Heart right ventricle (tissue), 16 donors: ENCODE data around the gene ATP2B3. TPM values are rescaled to one million over a fixed set of nuclear protein-coding genes. Genes with fewer than 3 reads are reported as not detected.

Experiments
- ATAC-seq, 8 donors: fragments of 200-7000 bp; cut with Tn5 transposase; one replicate each; pipeline ENCODE4 v1.9.1; 2020; ENCODE audit warnings: mild to moderate bottlenecking in 8 of 8, moderate library complexity in 8 of 8, moderate number of reproducible peaks in 1 of 8
- DNase-seq, 2 donors: peaks; one replicate each; pipeline ENCODE4 v3.0.0-alpha.2; 2020
- H3K27ac ChIP-seq, 10 donors: fragments of 200-600 bp; sonication (generic) in 2 of 10; one replicate each; pipeline versions ENCODE4 v1.5.0 to v1.8.0; 2020 to 2022; ENCODE audit warnings: mild to moderate bottlenecking in 3 of 10
- H3K27me3 ChIP-seq, 7 donors: fragments of 200-600 bp; one replicate each; pipeline ENCODE4 v1.8.0; 2021 to 2022; ENCODE audit warnings: mild to moderate bottlenecking in 2 of 7
- H3K36me3 ChIP-seq, 9 donors: fragments of 200-600 bp; sonication (generic) in 1 of 9; one replicate each; pipeline versions ENCODE4 v1.5.0 to v1.8.0; 2020 to 2022; ENCODE audit warnings: mild to moderate bottlenecking in 2 of 9
- H3K4me1 ChIP-seq, 9 donors: fragments of 200-600 bp; sonication (generic) in 1 of 9; one replicate each; pipeline versions ENCODE4 v1.5.0 to v1.8.0; 2020 to 2022; ENCODE audit warnings: mild to moderate bottlenecking in 4 of 9
- H3K4me3 ChIP-seq, 10 donors: fragments of 200-600 bp; sonication (generic) in 2 of 10; one replicate each; pipeline versions ENCODE4 v1.5.0 to v1.8.0; 2020 to 2022; ENCODE audit warnings: mild to moderate bottlenecking in 7 of 10, moderate library complexity in 2 of 10
- H3K9me3 ChIP-seq, 11 donors: fragments of 200-600 bp in 10 of 11; sonication (generic) in 2 of 11; one replicate each; pipeline versions ENCODE4 v1.5.0 to v1.8.0; 2013 to 2022; ENCODE audit warnings: mild to moderate bottlenecking in 2 of 11, control low read depth in 1 of 11, moderate library complexity in 1 of 11
- WGBS, 2 donors: extraction: QIAGEN DNeasy Blood & Tissue Kit; methylation state at CpG; one replicate each; pipeline ENCODE4 v1.1.7; 2013; ENCODE audit warnings: inconsistent platforms in 1 of 2; 5-methylcytosine and 5-hydroxymethylcytosine counted together
- intact Hi-C, 10 donors: fragments of 100-400 bp; cut with DNase I; formaldehyde crosslinking; loops; one replicate each; pipeline versions ENCODE4 v1.11.1 to v1.14.2; 2022
- polyA plus RNA-seq, 2 donors: library from polyadenylated mRNA; stranded (reverse); fragments of 200-250 nt; gene quantifications; one replicate each; pipeline ENCODE4 v1.2.3, GENCODE V29; 2013
- total RNA-seq, 10 donors: library from RNA; stranded (reverse); fragmentation: NEBNext Ultra II Directional in 3 of 10; extraction: Animal tissue kit (Norgen Biotek cat#: 25700) in 3 of 10; gene quantifications; one replicate each; pipeline versions ENCODE4 v1.2.1 to v1.2.4, GENCODE V29; 2021 to 2023
- TF ChIP-seq, protein P1 (sequence below), 9 donors: fragments of 200-600 bp; sonication (generic) in 2 of 9; IDR thresholded peaks; one replicate each; pipeline versions ENCODE4 v1.5.0 to v1.8.0; 2021 to 2022; ENCODE audit warnings: antibody characterized with exemption in 9 of 9, mild to moderate bottlenecking in 5 of 9, moderate library complexity in 1 of 9
- donor health status: Arrhythmogenic right ventricular cardiomyopathy.
- donor health status: ischemic (EF 13 %, LVEDD 7.1; RV severe dilation, severe dysfunction).
- donor health status: healthy with polysubstance abuse.
- donor health status: DM: no; HTN: yes; CAD: no.
- donor health status: DM: no; HTN: no; CAD: no.
- donor health status: ischemic (EF 25% LVEDD 6.9; RV normal size, moderate dysfunction).
- donor health status: ischemic (EF 25% LVEDD 5.7; RV mildly dilated, moderate dysfunction).
- donor health status: healthy.
- donor health status: DM: yes; HTN: yes; CAD: no.
- donor health status: Ischemic cardiomyopathy.
- donor health status: ischemic (EF 35%, LVEDD 5.7; RV mildly dilated, moderate dysfunction).
- donor health status: nonischemic (EF 11% LVEDD 7.7; RV severe dilation, severe dysfunction).
- donor health status: DM: yes; HTN: yes; CAD: no.
- donor health status: PGD.
- donor health status: ischemic (EF 29% LVEDD 5.4; RV normal size, mild dysfunction).
- donor health status: nonischemic (EF 23%, LVEDD 6.1; RV moderate dilation, normal function).

The ATP2B3 gene
- total and polyA plus RNA-seq, 12 donors = not detected

DNA sequence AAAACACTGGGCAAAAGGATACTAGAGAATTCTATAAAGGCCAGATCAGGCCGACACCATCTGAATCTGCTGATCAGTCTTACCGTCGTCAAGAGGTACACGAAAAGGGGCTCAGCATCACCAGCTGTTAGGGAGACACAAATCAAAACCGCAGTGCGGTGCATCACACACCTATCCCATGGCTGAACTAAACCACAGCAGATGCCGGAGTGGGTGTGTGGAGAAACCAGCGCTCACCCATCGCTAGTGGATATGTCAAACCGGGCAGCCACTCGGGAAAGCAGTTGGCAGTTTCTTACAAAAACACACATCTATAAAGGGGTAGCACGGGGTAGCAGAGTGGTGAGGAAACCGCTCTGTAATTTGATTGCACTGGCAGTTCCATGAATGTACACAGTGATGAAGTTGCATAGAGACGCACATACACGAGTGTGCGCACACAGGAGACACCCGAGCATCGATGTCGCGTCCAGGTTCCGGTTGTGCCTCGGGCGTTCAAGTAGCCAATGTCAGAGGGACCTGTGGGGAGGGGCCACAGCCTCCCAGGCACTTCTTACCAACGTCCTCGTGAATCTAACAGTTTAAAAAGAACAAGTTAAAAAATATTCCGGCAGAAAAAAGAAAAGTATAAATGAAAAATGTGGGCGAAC lies 104.6 kb downstream of the ATP2B3 start:
- Histone ChIP-seq H3K27ac (no peak overlapping the region), H3K9me3 (no peaks in the 10 kb centered on the region), H3K36me3 (no peaks in the 10 kb centered on the region), H3K4me1 (no peaks in the 10 kb centered on the region), H3K27me3 (peaks cover 0 to 45% (median 0%) of the 10 kb centered on the region in 7 donors), H3K4me3 (no peak overlapping the region)
- TF ChIP-seq, protein P1, sequence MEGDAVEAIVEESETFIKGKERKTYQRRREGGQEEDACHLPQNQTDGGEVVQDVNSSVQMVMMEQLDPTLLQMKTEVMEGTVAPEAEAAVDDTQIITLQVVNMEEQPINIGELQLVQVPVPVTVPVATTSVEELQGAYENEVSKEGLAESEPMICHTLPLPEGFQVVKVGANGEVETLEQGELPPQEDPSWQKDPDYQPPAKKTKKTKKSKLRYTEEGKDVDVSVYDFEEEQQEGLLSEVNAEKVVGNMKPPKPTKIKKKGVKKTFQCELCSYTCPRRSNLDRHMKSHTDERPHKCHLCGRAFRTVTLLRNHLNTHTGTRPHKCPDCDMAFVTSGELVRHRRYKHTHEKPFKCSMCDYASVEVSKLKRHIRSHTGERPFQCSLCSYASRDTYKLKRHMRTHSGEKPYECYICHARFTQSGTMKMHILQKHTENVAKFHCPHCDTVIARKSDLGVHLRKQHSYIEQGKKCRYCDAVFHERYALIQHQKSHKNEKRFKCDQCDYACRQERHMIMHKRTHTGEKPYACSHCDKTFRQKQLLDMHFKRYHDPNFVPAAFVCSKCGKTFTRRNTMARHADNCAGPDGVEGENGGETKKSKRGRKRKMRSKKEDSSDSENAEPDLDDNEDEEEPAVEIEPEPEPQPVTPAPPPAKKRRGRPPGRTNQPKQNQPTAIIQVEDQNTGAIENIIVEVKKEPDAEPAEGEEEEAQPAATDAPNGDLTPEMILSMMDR (IDR thresholded peaks at IDR 0.05) = no peak
- DNase-seq (no peak), ATAC-seq (no peak)
- WGBS, 2 donors = 91 to 93% methylated on average over 27 of the region's 27 CpGs
- intact Hi-C loops = no loop called here

DNA sequence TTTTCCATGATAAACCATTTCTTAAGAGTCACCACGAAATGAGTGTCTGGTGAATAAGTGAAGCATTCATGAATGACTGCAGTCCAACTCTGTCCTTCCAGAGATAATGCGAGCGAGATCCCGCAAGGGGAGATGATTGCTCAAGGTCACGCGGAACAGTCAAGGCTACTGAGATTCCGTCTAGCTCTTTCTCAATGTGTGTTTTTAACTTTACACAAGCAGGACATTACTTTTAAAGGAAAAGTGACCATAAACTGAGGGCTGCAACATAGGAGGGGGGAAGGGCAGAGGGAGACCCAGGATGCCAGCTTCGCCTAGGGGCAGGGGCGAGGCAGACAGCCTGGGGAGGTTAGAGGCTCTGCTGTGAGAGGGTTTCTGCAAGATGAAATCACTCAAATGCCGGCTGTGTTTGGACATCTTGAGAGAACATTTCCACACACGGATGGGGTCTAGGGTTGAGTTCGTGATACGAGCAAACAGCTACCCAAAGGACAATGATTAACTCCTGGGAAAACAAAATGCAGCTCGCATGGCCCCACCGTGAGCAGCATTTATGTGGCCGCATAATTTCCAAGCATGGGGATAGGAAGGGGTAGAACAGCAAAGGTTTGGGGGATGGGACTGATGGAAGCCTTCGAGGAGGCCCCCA lies 105.3 kb downstream of the ATP2B3 start:
- Histone ChIP-seq H3K9me3 (no peaks in the 10 kb centered on the region), H3K4me3 (no peak overlapping the region), H3K27me3 (peaks cover 0 to 43% (median 0%) of the 10 kb centered on the region in 7 donors), H3K4me1 (no peaks in the 10 kb centered on the region), H3K27ac (no peak overlapping the region), H3K36me3 (no peaks in the 10 kb centered on the region)
- ATAC-seq (no peak), DNase-seq (no peak)
- 66 to 72% methylated on average over 17 of the region's 17 CpGs for WGBS, 2 donors
- intact Hi-C loops = no loop called here
- TF ChIP-seq, protein P1 (IDR thresholded peaks at IDR 0.05) = no peak

DNA sequence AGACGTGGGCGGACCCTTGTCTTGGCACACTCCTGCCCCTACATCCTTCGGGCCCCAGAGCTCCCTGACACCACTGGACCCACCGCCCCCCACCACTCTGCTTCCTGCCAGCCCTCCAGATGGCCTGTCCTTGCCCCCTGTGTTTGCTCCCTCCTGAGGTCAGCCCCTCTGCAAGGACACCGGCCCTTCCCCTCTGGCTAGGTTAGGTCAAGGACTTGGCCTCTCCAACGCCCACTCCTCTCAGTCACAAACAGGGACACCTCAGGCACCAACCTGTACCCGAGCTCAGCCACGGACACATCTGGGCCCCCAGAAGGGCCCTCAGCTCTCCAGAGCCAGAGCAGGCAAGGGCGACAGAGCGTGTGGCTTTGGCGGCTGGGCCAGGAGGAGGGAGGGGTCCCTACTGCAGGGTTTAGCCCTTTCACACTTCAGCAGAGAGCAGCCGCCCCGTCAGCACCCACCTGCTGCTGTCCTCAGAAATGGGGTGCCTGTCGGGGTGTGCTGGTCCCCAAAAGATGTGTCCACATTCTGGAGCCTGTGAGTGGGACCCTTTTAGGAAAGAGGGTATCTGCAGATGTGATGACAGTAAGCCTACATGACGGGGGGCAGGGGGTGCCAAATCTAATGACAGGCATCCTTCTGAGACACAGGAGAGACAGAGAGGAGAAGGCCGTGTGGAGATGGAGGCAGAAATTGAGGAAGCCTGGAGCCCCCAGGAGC lies 106.0 kb downstream of the ATP2B3 start:
- H3K4me1 ChIP-seq = no peaks in the 10 kb centered on the region
- WGBS, 2 donors = 77 to 87% methylated on average over 13 to 15 of the region's 16 CpGs
- TF ChIP-seq, protein P1 (IDR thresholded peaks at IDR 0.05) = no peak
- no peak for DNase-seq
- ATAC-seq = no peak
- H3K27me3 ChIP-seq = peaks cover 0 to 42% (median 0%) of the 10 kb centered on the region in 7 donors
- intact Hi-C loops = no loop called here
- H3K9me3 ChIP-seq = no peaks in the 10 kb centered on the region
- no peak overlapping the region for H3K4me3 ChIP-seq
- no peaks in the 10 kb centered on the region for H3K36me3 ChIP-seq
- no peak overlapping the region for H3K27ac ChIP-seq

DNA sequence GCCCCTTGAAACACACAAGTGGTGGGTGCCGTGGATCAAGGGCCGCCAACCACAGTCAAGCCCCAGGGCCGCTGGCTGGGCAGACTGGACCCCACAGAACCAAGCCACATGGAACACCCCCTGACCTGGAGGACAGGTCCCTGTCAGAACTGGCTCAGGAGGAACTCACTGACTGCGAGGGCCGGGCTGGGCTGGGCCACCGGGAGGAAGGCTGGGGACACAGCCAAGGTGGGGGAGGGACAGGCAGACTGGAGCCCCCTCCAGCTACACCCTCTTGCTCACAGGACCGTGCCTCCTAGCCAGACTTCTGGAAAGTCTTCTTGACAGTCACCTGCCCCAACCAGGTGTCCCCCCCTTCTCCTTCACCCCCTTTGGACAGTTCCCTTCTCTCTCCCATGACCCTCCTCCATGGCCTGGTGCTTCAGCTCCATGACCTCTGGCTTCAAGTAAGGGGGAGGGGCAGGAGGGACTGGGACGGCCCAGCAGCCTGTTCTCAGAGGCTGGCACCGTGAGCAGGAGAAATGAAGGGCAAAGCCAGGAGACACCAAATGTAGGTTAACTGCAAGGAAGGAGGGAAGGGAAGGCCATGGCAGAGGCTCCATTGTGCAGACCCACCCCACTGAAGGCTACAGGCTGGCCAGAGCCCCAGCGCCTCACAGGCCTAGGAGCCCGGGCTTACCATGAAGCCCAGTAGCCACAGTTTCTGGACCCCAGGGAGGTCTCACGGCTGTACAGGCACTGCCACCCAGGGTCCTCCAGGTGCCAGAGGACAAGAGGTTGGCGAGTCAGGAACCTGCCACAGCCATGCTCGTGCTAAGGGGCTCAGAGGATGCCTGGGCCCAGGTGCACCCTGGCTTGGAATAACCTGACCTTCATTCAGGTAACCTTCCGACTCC lies 107.0 kb downstream of the ATP2B3 start:
- Histone ChIP-seq H3K4me1 (no peaks in the 10 kb centered on the region), H3K36me3 (no peaks in the 10 kb centered on the region), H3K4me3 (no peak overlapping the region), H3K27me3 (peaks cover 0 to 34% (median 0%) of the 10 kb centered on the region in 7 donors), H3K9me3 (no peaks in the 10 kb centered on the region), H3K27ac (no peak overlapping the region)
- TF ChIP-seq, protein P1 (IDR thresholded peaks at IDR 0.05) = no peak
- no peak for ATAC-seq
- no peak for DNase-seq
- 80 to 84% methylated on average over 12 to 15 of the region's 15 CpGs for WGBS, 2 donors
- intact Hi-C loops = no loop called here
